ENCODE results near the gene IGFALS. TPM values are rescaled to one million over a fixed set of nuclear protein-coding genes. Genes with fewer than 3 reads are reported as not detected.

Gene IGFALS
- total RNA-seq, 1 experiment from 2014 or later, result not detected

DNA sequence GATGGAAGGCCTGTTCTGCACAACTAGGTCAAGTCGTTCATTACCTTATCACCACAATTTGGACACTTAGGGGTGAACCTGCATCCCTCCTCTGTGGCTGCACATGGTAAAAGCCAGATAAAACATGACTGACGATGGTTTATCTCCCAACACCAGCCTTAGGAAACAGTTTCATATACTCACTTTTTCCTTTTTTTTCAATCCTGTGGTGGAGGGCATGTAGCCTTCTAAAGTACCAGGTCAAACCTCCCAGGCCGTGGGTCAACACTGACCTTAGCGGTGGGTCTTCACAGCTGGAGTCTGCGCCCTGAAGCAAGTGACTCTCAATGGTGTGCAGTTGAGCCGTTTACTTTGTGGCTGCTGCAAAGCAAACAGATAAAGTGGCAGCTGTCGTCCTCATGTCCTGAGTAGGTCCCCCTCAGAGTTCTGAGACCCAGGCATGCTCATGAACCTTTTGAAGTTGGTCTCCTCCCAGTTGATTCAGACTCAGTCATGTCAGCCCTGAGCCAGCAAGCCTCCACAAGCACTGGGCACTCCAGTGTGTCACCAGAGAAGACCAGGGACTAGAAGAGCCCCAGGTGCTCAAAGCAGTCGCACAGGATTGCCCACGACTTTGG is 39.4 kb upstream of the IGFALS start:
- Histone ChIP-seq H3K79me2 (ENCODE audit: low read depth) (peaks cover 26% of the 10 kb centered on the region), H3K9me3 (ENCODE audit: insufficient read depth, low read depth) (no peaks in the 10 kb centered on the region), H3K27me3 (ENCODE audit: insufficient read depth, low read depth) (no peaks in the 10 kb centered on the region), H3K4me3 (no peak overlapping the region), H3K36me3 (ENCODE audit: low read depth) (no peaks in the 10 kb centered on the region), H2AFZ (no peak overlapping the region), H3K9me2 (ENCODE audit: insufficient read depth) (no peaks in the 10 kb centered on the region), H3F3A (ENCODE audit: insufficient read depth, low read depth) (peaks cover 16% of the 10 kb centered on the region; the same call in 1 of the 2 replicates), H3K4me2 (no peak overlapping the region), H3K27ac (no peak overlapping the region), H4K20me1 (ENCODE audit: insufficient read depth) (peaks cover 18% of the 10 kb centered on the region; the same call in 1 of the 2 replicates), H3K4me1 (replicated peaks; ENCODE audit: insufficient read depth) (peaks cover 21% of the 10 kb centered on the region)
- no TSS peak for BruUV-seq (replicated peaks)
- no peak for TF ChIP-seq EZH2 (IDR thresholded peaks at IDR 0.05; ENCODE audit: low read depth)
- TF ChIP-seq, protein P1, sequence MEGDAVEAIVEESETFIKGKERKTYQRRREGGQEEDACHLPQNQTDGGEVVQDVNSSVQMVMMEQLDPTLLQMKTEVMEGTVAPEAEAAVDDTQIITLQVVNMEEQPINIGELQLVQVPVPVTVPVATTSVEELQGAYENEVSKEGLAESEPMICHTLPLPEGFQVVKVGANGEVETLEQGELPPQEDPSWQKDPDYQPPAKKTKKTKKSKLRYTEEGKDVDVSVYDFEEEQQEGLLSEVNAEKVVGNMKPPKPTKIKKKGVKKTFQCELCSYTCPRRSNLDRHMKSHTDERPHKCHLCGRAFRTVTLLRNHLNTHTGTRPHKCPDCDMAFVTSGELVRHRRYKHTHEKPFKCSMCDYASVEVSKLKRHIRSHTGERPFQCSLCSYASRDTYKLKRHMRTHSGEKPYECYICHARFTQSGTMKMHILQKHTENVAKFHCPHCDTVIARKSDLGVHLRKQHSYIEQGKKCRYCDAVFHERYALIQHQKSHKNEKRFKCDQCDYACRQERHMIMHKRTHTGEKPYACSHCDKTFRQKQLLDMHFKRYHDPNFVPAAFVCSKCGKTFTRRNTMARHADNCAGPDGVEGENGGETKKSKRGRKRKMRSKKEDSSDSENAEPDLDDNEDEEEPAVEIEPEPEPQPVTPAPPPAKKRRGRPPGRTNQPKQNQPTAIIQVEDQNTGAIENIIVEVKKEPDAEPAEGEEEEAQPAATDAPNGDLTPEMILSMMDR (conservative IDR thresholded peaks at IDR 0.05), result no peak
- POLR2A ChIA-PET (ENCODE audit: unreplicated experiment), result interaction anchor here (0.6 kb wide), 1 partner anchor 461 kb away, joined by 3 read pairs; no protein-coding TSS in a partner anchor
- CTCF ChIA-PET, result no interaction called here
- no peak for DNase-seq
- intact Hi-C loops (cut with micrococcal nuclease; ENCODE audit: unreplicated experiment), result no loop called here

DNA sequence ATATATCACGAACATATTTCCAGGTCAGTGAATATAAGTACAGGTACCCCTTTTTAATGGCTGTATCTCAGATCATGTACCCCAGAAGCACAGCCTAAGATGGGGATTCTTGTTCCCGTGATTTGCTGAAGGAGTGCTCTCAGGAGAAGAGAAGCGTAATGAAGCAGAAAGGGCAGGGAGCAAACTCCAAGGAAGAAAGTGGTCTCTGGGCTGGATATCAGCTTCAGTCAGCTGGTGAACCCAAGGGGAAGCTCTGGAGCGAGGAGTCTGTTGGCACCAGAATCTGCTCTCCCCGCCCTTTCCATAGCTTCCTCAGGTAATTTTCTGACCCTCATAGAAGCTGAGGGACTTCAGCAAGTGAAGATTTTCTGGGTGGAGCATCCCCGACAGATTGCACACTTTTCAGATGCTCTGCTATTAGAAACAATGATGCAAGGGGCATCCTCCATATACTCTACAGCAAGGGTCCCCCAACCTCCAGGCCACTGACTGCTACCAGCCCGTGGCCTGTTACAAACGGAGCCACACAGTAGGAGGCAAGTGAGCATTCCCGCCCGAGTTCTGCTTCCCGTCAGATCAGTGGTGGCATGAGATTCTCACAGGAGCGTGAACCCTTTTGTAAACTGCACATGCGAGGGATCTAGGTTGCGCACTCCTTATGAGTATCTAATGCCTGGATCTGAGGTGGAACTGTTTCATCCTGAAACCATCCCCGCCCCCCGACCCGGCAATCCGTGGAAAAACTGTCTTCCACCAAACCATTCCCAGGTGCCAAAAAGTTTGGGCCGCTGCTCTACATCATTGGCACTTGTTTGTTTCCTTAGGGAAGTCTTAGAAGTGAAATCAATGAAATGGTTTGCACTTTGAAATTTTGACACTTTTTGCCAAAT is 37.9 kb upstream of the IGFALS start:
- H2AFZ ChIP-seq, result no peak overlapping the region
- no peak overlapping the region for H3K4me2 ChIP-seq
- peaks cover 35% of the 10 kb centered on the region for H3K79me2 ChIP-seq (ENCODE audit: low read depth)
- peaks cover 18% of the 10 kb centered on the region; the same call in 1 of the 2 replicates for H4K20me1 ChIP-seq (ENCODE audit: insufficient read depth)
- intact Hi-C loops (cut with micrococcal nuclease; ENCODE audit: unreplicated experiment), result no loop called here
- no peaks in the 10 kb centered on the region for H3K9me3 ChIP-seq (ENCODE audit: insufficient read depth, low read depth)
- H3F3A ChIP-seq (ENCODE audit: insufficient read depth, low read depth), result peaks cover 21% of the 10 kb centered on the region; the same call in 1 of the 2 replicates
- H3K27me3 ChIP-seq (ENCODE audit: insufficient read depth, low read depth), result no peaks in the 10 kb centered on the region
- ChIA-PET POLR2A (ENCODE audit: unreplicated experiment) (interaction anchor here (0.6 kb wide), 1 partner anchor 18 kb away, joined by 7 read pairs; no protein-coding TSS in a partner anchor), CTCF (no interaction called here)
- H3K4me1 ChIP-seq (replicated peaks; ENCODE audit: insufficient read depth), result peaks cover 21% of the 10 kb centered on the region
- no peak overlapping the region for H3K4me3 ChIP-seq
- TF ChIP-seq, protein P1 (conservative IDR thresholded peaks at IDR 0.05), result no peak
- no peak for TF ChIP-seq EZH2 (IDR thresholded peaks at IDR 0.05; ENCODE audit: low read depth)
- no TSS peak for BruUV-seq (replicated peaks)
- H3K36me3 ChIP-seq (ENCODE audit: low read depth), result no peaks in the 10 kb centered on the region
- no peak for DNase-seq
- no peaks in the 10 kb centered on the region for H3K9me2 ChIP-seq (ENCODE audit: insufficient read depth)
- no peak overlapping the region for H3K27ac ChIP-seq

DNA sequence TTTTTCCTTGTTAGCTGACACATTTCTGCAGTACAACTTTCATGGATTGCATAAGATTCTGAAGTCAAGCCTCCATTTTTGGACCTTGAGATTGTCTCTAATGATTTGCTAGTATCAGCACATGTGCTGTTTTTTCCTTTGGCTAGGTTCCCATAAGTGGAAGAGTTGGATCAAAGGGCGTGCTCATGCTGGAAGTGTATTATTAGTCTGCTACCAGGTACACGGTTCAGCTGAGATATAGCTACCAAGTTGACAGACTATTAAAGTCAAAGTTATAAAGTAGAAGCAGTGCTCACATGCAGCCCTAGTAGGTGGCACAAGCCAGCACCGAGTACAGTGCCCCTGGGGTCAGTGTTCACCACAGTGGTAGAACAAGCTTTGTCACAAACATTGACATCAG is 36.7 kb upstream of the IGFALS start:
- H3K27me3 ChIP-seq (ENCODE audit: insufficient read depth, low read depth), result no peaks in the 10 kb centered on the region
- no peak overlapping the region for H3K4me3 ChIP-seq
- H4K20me1 ChIP-seq (ENCODE audit: insufficient read depth), result peaks cover 18% of the 10 kb centered on the region; the same call in 1 of the 2 replicates
- H3K9me3 ChIP-seq (ENCODE audit: insufficient read depth, low read depth), result no peaks in the 10 kb centered on the region
- TF ChIP-seq, protein P1 (conservative IDR thresholded peaks at IDR 0.05), result no peak
- TF ChIP-seq EZH2 (IDR thresholded peaks at IDR 0.05; ENCODE audit: low read depth), result no peak
- intact Hi-C loops (cut with micrococcal nuclease; ENCODE audit: unreplicated experiment), result no loop called here
- no peaks in the 10 kb centered on the region for H3K9me2 ChIP-seq (ENCODE audit: insufficient read depth)
- H2AFZ ChIP-seq, result no peak overlapping the region
- CTCF ChIA-PET, result no interaction called here
- H3F3A ChIP-seq (ENCODE audit: insufficient read depth, low read depth), result peaks cover 21% of the 10 kb centered on the region; the same call in 1 of the 2 replicates
- no peaks in the 10 kb centered on the region for H3K36me3 ChIP-seq (ENCODE audit: low read depth)
- H3K27ac ChIP-seq, result no peak overlapping the region
- no peak for DNase-seq
- POLR2A ChIA-PET (ENCODE audit: unreplicated experiment), result interaction anchor here (0.7 kb wide), 1 partner anchor 28 kb away, joined by 3 read pairs; no protein-coding TSS in a partner anchor
- H3K4me2 ChIP-seq, result no peak overlapping the region
- peaks cover 28% of the 10 kb centered on the region for H3K4me1 ChIP-seq (replicated peaks; ENCODE audit: insufficient read depth)
- no TSS peak for BruUV-seq (replicated peaks)
- H3K79me2 ChIP-seq (ENCODE audit: low read depth), result peaks cover 41% of the 10 kb centered on the region
